NB4 (cell line): ENCODE measurements around the gene STARD3.
"Not testable (repeated sequence)": the region's sequence is repeated elsewhere in the genome, so short reads cannot be mapped to it uniquely, and the experiment has no call there.

Experiments used
- DNase-seq: peaks from one replicate; pipeline ENCODE4 v3.0.0; 2010; ENCODE audit warnings: low read depth
- H3K4me3 ChIP-seq: one replicate; pipeline ENCODE4 v1.5.1; 2011; ENCODE audit warnings: mild to moderate bottlenecking, low read depth, low read length, moderate library complexity
- MYC ChIP-seq: IDR thresholded peaks from 2 replicates; pipeline ENCODE4 v1.6.1; 2011; ENCODE audit warnings: low read depth, low read length
- POLR2A ChIP-seq: IDR thresholded peaks from 2 replicates; pipeline ENCODE4 v1.6.1; 2011; ENCODE audit warnings: mild to moderate bottlenecking; ENCODE audit not compliant: insufficient read length; ENCODE audit errors: extremely low read depth
- TF ChIP-seq, protein P1 (sequence below): IDR thresholded peaks from one replicate; pipeline ENCODE4 v1.5.1; 2012; ENCODE audit warnings: low read depth, low read length
- TF ChIP-seq, protein P2 (sequence below): IDR thresholded peaks from 2 replicates; pipeline ENCODE4 v1.6.1; 2011; ENCODE audit warnings: low read depth, low read length

STARD3 gene

DNA sequence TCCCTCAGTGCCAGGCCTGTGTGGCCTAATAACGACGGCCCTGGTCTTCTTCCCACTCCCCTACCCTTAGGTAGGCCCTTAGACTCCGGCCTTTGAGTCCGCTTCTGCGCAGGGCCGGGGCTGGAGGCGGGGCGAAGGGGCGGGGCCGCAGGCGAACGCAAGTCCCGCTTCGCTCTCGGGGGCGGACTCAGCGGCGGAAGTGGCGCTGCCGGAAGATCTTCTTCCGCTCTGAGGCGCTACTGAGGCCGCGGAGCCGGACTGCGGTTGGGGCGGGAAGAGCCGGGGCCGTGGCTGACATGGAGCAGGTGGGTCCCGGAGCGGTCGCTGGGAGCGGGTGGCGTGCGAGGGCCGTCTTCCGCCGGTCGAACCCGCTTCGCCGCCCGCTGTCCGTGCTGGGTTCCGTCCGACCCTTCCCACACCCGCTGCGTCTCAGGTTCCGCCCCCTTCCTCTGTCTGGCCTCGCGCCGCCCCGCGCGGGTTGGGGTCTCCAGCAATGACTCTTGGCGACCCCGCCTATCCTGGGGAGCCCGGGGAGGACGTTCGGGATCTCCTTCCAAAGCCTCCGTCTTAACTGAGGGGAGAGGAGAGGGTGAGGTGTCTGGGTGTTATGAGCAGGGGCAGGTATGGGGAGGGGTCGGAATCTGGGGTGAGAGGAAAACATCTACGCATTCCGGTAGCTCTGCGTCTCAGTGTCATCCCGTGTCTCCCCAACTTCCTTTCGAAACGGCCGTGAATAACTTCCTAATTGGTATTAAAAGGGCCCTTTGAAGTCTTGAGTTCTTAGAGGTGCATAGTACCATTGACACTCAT is at the start of gene STARD3:
STARD3 (plus strand) TSS at position 218 of the 810 bp plus-strand sequence. CDS start 16,388 bp downstream, outside the sequence.
- TF ChIP-seq MYC (peak; percentile 75), POLR2A (peak; percentile 69)
- TF ChIP-seq, protein P1, sequence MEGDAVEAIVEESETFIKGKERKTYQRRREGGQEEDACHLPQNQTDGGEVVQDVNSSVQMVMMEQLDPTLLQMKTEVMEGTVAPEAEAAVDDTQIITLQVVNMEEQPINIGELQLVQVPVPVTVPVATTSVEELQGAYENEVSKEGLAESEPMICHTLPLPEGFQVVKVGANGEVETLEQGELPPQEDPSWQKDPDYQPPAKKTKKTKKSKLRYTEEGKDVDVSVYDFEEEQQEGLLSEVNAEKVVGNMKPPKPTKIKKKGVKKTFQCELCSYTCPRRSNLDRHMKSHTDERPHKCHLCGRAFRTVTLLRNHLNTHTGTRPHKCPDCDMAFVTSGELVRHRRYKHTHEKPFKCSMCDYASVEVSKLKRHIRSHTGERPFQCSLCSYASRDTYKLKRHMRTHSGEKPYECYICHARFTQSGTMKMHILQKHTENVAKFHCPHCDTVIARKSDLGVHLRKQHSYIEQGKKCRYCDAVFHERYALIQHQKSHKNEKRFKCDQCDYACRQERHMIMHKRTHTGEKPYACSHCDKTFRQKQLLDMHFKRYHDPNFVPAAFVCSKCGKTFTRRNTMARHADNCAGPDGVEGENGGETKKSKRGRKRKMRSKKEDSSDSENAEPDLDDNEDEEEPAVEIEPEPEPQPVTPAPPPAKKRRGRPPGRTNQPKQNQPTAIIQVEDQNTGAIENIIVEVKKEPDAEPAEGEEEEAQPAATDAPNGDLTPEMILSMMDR = no peak
- TF ChIP-seq, protein P2, sequence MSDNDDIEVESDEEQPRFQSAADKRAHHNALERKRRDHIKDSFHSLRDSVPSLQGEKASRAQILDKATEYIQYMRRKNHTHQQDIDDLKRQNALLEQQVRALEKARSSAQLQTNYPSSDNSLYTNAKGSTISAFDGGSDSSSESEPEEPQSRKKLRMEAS = peak; percentile 66
- peak within 1 kb of the TSS; percentile 80 for H3K4me3 ChIP-seq
- peak; percentile 95 for DNase-seq

GRCh38 chr17:39590180-39590579 is 46.8 kb upstream of the STARD3 start:
- not testable (repeated sequence) for DNase-seq, H3K4me3 ChIP-seq

- H3K4me3 ChIP-seq = no peak overlapping the region
- peak; percentile 62 for DNase-seq
- TF ChIP-seq MYC (no peak), POLR2A (no peak)
- TF ChIP-seq, protein P2 = no peak
- TF ChIP-seq, protein P1 = no peak
Observed at GRCh38 chr17:39591958-39592954, 44.7 kb upstream of the STARD3 start.

GRCh38 chr17:39593371-39593770 is 43.6 kb upstream of the STARD3 start:
- TF ChIP-seq, protein P1 = no peak
- TF ChIP-seq, protein P2 = no peak
- TF ChIP-seq MYC (no peak), POLR2A (no peak)
- H3K4me3 ChIP-seq = no peak overlapping the region
- no peak for DNase-seq

DNA sequence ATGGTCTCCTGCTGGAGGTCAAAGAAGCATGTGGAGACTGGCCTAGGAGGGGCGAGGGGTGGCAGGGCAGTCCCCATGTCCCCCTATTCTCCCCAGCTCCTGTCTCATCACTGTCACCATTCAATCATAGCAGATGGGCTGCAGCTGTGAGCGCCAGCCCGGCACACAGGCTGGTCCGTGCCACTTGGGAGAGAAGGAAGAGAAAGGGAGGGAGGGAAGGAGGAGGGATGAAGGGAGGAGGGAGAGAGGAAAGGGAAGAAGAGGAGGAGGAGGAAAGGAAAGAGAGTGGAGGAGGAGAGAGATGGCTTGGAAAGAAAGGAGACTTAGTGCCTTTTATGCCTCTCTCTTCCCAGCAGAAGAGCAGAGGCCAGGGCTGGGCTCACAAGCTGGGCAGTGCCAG is 41.6 kb upstream of the STARD3 start:
- DNase-seq = no peak
- TF ChIP-seq, protein P1 = no peak
- TF ChIP-seq MYC (no peak), POLR2A (no peak)
- TF ChIP-seq, protein P2 = no peak
- H3K4me3 ChIP-seq = no peak overlapping the region
